HG02588 (cell line): ENCODE data around the gene EHMT1.

Experiments used
- ATAC-seq: cut with Tn5 transposase; IDR thresholded peaks from one replicate; pipeline ENCODE4 v1.9.1; 2021; ENCODE audit warnings: mild to moderate bottlenecking, moderate library complexity; ENCODE audit not compliant: unreplicated experiment

The EHMT1 gene

GRCh38 chr9:137817236-137818200 is 198.7 kb downstream of the EHMT1 start:
- no peak for ATAC-seq

- no peak for ATAC-seq
These were observed 199.5 kb downstream of the EHMT1 start for GRCh38 chr9:137818286-137818685.

- ATAC-seq, result no peak
These were observed 201.5 kb downstream of the EHMT1 start for GRCh38 chr9:137820161-137820855.

GRCh38 chr9:137823986-137824771 is 205.4 kb downstream of the EHMT1 start:
- ATAC-seq, result no peak

GRCh38 chr9:137825324-137825989 is 206.7 kb downstream of the EHMT1 start:
- no peak for ATAC-seq

GRCh38 chr9:137827908-137828526 is 209.2 kb downstream of the EHMT1 start:
- no peak for ATAC-seq

- no peak for ATAC-seq
These were observed 209.9 kb downstream of the EHMT1 start for GRCh38 chr9:137828527-137829259.

GRCh38 chr9:137829260-137829996 is 210.6 kb downstream of the EHMT1 start:
- no peak for ATAC-seq

GRCh38 chr9:137832191-137832700 is 213.4 kb downstream of the EHMT1 start:
- ATAC-seq, result no peak

- ATAC-seq, result no peak
These were observed 214.2 kb downstream of the EHMT1 start for GRCh38 chr9:137832830-137833590.

GRCh38 chr9:137833721-137834613 is 215.2 kb downstream of the EHMT1 start:
- no peak for ATAC-seq

GRCh38 chr9:137834846-137835546 is 216.2 kb downstream of the EHMT1 start:
- ATAC-seq, result no peak

- ATAC-seq, result no peak
These were observed 217.5 kb downstream of the EHMT1 start for GRCh38 chr9:137836151-137836830.

- no peak for ATAC-seq
These were observed 218.0 kb downstream of the EHMT1 start for GRCh38 chr9:137836831-137837241.

GRCh38 chr9:137837345-137838278 is 218.8 kb downstream of the EHMT1 start:
- no peak for ATAC-seq
